Measurements from ENCODE around the gene DPP10.

DNA sequence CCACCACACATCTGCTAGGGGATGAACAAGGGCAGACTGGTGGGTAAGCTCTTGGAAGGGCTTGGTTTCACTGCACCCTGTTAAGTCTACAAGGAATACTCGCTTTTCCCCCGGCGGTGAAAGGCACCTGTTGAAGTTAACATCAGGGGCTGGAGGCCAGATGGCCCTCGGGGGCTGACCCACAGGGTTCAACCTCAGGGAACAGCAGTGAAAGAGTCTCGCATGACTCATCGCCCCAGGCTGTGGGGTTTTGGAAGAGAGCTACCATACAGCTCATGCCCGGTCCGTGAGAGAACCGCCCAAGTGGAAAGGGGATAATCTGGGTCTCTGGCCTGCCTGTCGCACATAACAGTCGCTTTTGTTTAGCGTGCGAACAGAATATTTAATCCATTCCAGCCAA lies 748.0 kb downstream of the DPP10 start:
- TF ChIP-seq SP1 (IDR thresholded peaks at IDR 0.05) = no peak
- TF ChIP-seq TARDBP (IDR thresholded peaks at IDR 0.05) = no peak
- TF ChIP-seq HDGF (IDR thresholded peaks at IDR 0.05; ENCODE audit: borderline replicate concordance) = no peak
- no peak for TF ChIP-seq CTBP1 (IDR thresholded peaks at IDR 0.05; ENCODE audit: borderline replicate concordance)
- TF ChIP-seq, protein P1, sequence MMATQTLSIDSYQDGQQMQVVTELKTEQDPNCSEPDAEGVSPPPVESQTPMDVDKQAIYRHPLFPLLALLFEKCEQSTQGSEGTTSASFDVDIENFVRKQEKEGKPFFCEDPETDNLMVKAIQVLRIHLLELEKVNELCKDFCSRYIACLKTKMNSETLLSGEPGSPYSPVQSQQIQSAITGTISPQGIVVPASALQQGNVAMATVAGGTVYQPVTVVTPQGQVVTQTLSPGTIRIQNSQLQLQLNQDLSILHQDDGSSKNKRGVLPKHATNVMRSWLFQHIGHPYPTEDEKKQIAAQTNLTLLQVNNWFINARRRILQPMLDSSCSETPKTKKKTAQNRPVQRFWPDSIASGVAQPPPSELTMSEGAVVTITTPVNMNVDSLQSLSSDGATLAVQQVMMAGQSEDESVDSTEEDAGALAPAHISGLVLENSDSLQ (IDR thresholded peaks at IDR 0.05) = no peak
- TF ChIP-seq BHLHE40 (IDR thresholded peaks at IDR 0.05; ENCODE audit: borderline replicate concordance) = no peak
- TF ChIP-seq FOXM1 (IDR thresholded peaks at IDR 0.05; ENCODE audit: borderline replicate concordance) = no peak
- no peak for TF ChIP-seq ZNF384 (IDR thresholded peaks at IDR 0.05)
- no peak for TF ChIP-seq ELF4 (IDR thresholded peaks at IDR 0.05)
- no peak for TF ChIP-seq FOXA1 (IDR thresholded peaks at IDR 0.05)
- no peak for TF ChIP-seq SUZ12 (IDR thresholded peaks at IDR 0.05)
- TF ChIP-seq NFRKB (IDR thresholded peaks at IDR 0.05) = no peak
- TF ChIP-seq FOXK2 (IDR thresholded peaks at IDR 0.05) = no peak
- TF ChIP-seq LEF1 (IDR thresholded peaks at IDR 0.05; ENCODE audit: borderline replicate concordance) = no peak
